ENCODE measurements around the gene NOL6.
"Not testable (repeated sequence)": the region's sequence is repeated elsewhere in the genome, so short reads cannot be mapped to it uniquely, and the experiment has no call there.

Gene NOL6

DNA sequence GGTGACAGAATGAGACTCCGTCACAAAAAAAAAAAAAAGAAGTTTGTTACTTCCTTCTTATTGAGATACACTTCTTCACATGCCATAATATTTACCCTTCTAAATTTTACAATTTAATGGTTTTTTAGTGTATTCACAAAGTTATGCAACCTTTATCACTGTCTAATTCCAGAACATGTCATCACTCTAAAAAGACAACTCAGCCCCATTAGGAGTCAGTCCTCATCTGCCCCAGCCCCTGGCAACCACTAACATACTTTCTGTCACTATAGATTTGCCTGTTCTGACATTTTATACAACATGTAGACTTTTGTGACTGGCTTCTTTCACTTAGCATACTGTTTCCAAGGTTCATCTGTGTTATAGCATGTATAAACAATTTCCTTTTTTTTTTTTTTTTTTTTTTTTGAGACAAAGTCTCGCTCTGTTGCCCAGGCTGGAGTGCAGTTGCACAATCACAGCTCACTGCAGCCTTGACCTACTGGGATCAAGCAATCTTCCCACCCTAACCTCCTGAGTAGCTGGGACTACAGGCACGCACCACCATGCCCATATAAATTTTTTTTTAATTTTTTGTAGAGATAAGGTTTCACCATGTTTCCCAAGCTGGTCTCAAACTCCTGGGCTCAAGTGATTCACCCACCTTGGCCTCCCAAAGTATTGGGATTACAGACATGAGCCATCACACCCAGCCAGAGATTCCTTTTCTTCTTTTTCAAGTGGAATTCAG is 44.3 kb downstream of the NOL6 start:
- DNase-seq: no peak

DNA sequence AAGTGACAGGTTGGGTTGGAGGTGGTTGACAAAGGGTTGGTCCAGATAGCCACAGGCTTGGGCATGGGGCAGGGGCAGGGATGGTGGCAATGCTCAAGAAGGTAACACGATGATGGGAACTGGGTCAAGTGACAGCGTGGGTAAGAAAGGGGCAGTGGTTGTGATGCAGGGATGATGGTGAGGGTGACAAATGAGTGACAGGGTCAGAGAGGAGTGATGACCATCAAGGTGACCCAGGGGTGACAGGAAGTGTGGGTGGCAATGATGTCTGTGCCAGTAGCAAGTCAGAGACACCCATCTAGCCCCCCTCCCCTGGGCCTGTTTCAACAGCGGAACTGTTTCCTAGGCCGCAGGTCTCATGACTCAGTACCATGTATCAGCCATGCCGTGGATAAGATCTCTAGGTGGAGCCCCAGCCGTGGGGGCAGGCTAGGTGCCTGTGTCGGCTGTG is 46.9 kb downstream of the NOL6 start:
- DNase-seq: no peak

DNA sequence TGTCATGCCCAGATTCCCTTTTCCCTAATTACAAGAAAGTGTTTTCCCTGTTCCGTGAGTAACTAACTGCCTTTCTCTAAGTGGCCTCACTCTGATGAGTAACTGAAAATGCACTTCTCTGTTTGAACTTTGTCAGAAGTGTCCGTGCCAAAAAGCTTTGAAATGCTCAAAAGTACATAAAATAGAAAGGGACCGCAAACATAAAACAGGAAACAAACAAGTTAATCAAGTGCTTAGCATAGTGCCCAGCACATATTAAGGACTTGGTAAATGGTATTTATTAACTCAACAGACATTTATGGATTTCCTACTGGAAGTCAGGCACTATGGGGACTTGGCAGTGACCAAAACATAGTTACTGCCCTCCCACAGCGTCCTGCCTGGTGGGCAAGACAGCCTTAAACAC is 48.6 kb downstream of the NOL6 start:
- DNase-seq: no peak

DNA sequence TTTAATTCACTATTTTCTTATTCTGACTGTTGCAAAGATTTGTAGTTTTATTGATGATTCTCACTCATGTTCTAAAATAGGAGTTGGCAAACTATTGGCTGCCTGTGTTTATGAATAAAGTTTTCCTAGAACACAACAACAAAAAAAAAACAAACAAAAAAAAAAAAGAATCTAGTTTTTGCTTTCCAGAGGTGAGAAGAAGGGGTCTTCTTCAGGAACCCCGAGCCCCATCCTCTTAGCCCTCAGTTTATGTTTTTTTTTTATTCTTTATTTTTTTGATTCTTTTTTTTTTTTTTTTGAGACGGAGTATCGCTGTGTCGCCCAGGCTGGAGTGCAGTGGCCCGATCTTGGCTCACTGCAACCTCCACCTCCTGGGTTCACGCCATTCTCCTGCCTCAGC is 49.2 kb downstream of the NOL6 start:
- DNase-seq: not testable (repeated sequence)

DNA sequence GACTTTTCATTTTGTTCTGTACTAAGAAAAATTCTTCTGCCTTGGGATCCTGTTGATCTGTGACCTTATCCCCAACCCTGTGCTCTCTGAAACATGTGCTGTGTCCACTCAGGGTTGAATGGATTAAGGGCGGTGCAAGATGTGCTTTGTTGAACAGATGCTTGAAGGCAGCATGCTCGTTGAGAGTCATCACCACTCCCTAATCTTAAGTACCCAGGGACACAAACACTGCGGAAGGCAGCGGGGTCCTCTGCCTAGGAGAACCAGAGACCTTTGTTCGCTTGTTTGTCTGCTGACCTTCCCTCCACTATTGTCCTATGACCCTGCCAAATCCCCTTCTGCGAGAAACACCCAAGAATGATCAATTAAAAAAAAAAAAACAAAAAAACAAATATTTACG is 49.7 kb downstream of the NOL6 start:
- DNase-seq: not testable (repeated sequence)

DNA sequence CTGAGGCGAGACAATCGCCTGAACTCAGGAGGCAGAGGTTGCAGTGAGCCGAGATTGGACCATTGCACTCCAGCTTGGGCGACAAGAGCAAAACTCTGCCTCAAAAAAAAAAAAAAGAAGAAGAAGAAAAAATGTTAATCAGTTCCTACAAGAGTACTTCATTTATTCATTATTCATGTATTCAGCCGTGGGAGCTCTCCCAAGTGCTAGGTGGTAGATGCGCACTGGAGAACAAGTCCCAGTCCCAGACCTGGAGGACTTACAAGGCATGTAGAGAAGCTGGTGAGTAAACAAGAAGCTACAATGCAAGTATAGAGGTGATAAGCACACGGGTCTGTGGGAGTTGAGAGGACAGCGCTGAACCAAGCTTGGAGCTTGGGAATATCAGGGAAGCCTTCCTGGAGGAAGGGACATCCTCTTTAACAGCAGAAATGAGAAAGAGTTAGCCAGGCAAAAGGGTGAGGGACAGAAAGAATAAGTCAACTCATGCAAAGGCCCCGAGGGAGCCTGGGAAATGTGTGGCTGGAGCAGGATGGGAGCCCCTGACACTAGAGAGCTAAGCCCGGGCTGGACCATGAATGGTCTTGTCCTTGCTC is 53.9 kb downstream of the NOL6 start:
- no peak for DNase-seq

GRCh38 chr9:33418090-33418489 is 55.6 kb downstream of the NOL6 start:
- DNase-seq: no peak

GRCh38 chr9:33416996-33417395 is 56.7 kb downstream of the NOL6 start:
- no peak for DNase-seq

DNA sequence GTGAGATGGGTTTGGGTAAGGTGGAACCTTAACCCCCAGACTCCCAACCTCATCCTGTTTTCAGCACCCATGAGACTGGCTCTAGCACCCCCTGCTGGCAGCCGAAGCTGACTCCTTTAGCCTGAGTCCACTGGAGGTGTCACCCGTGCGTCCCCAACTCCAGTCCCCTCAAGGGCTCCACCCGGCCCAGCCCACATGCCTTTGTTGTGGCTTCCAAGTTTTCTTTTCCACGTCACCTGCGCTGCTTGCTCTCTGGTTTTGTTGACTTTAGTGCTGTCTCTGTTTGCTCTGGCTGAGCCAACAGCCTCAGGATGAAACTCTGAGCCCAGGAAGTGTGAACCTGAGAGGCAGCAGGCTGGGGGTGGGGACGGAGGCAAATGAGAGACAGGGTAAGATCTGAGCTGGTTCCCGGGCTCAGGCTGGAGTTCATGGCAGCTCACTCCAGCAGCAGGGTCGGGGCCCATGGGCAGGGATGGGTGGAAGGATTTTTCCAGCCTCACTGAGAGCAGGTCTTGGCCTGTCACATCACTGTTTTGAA is 58.2 kb downstream of the NOL6 start:
- DNase-seq: no peak

- DNase-seq: no peak
Observed at GRCh38 chr9:33414889-33415500, 58.7 kb downstream of the NOL6 start.

GRCh38 chr9:33414268-33414667 is 59.5 kb downstream of the NOL6 start:
- no peak for DNase-seq
